HG03103 (cell line): ENCODE results near the gene MTMR3.
A peak's percentile ranks its signal among the peaks of the same experiment; 100 is the strongest.
"Not testable (repeated sequence)": the region's sequence is repeated elsewhere in the genome, so short reads cannot be mapped to it uniquely, and the experiment has no call there.

Experiments
- ATAC-seq: cut with Tn5 transposase; IDR thresholded peaks from one replicate; pipeline ENCODE4 v1.9.1; 2021; ENCODE audit warnings: low read depth; ENCODE audit not compliant: unreplicated experiment

Gene MTMR3

GRCh38 chr22:29883045-29883774 is at the start of gene MTMR3:
Gene MTMR3 (plus strand): TSS chr22:29883174. CDS start chr22:29971060, 87,886 bp downstream.
- peak; percentile 64 for ATAC-seq

DNA sequence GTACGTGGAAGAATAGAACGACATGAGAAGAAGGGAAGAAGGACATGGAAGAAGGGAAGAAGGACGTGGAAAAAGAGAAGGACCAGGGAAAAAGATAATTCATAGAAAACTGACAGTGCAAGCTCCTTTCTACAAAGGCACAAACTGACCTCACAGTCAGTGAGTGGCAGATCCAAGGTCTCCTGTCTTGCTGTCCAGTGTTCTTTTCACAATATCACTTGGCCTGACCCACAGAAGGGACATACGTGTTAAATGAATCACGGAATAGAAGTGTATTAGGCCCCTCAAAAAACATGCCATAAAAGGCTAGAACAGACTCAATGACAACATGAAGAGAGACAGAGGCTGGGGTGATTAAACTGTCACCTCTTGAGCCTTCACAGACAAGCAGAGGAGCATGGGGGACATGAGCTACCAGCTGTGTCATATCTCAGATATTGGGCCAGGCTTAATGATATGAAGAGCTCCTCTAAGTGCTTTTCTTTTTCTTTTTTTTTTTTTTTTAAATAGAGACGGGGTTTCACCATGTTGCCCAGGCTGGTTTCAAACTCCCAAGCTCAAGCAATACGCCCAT is 49.5 kb upstream of the MTMR3 start:
- no peak for ATAC-seq

DNA sequence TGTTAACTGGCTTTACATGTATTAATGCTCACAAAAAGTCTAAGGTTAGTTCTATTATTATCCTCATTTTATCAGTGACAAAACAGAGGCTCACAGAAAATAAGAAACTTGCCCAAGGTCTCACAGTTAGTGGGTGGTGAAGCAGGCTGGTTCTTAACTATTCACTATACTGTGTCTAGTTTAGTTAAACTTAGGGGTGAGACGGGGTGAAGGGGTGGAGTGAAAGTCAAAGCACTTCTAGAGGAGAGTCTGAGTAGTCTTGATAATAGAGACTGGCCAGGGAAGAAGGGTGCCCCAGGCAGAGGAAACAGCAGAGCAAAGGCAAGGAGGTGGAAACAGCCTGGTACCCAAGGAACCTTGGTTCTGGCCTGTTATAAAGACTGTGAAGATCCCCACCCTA is 48.9 kb upstream of the MTMR3 start:
- ATAC-seq, result no peak

GRCh38 chr22:29836791-29837370 is 46.1 kb upstream of the MTMR3 start:
- ATAC-seq, result not testable (repeated sequence)

GRCh38 chr22:29837741-29838598 is 45.0 kb upstream of the MTMR3 start, which contains the start of gene ASCC2:
Gene ASCC2 (minus strand): TSS chr22:29838274. CDS start chr22:29832325, 5,949 bp downstream.
- peak; percentile 93 for ATAC-seq

- no peak for ATAC-seq
Observed at GRCh38 chr22:29838599-29838956, 44.4 kb upstream of the MTMR3 start.

DNA sequence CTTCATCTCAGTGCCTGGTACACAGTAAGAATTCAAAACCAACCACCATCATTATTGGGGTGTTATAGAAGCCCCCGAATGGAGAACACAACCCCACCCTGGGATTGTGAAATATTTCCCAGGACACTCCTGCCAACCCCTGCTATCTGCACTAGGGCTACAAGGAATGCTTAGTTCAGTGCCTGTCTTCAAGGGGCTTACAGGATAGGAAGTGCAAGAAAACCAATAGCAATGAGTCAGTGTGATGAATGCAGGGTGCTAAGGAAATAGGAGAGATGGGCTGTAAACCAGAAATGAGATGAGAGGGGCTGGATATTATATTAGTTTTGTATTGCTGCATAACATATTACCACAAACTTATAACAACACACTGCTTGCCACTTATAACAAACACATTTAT is 43.9 kb upstream of the MTMR3 start:
- no peak for ATAC-seq

DNA sequence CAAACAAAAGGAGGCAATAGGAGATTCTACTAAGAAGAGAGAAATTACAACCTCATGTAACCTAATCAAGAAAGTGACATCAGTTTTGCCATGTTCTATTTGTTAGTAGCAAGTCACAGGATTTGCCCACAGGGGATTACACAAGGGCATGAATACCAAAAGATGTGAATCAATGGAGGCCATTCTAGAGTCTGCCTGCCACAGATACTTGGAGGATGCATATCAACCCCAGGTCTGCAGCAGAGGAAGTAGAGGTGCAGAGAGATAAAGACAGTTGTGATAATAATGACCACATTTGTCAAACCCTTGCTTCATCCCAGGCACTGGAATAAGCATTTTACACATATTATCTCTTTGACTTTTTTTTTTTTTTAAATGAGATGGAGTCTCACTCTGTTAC is 42.5 kb upstream of the MTMR3 start:
- ATAC-seq, result no peak

- no peak for ATAC-seq
Observed at GRCh38 chr22:29842172-29842571, 40.8 kb upstream of the MTMR3 start.

DNA sequence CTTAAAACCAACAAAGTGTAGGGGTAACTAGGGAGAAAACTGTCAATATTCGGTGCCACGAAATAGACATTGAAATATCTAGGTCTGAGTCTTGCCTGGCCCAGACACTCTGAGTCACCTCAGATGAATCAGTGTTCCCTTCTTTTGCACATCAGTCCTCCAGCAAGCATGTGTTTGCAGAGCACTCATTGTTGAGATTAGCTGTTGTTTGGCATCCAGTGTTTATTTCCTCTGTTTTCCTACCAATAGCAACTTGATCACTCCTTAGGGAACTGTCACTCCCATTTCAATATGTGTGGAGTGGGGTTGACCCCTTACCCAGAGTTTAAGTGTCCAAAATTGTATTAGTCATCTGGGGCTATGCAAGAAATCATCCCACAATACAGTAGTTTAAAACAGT is 40.2 kb upstream of the MTMR3 start:
- ATAC-seq, result no peak

GRCh38 chr22:29846290-29846689 is 36.7 kb upstream of the MTMR3 start:
- ATAC-seq, result no peak

GRCh38 chr22:29848111-29848510 is 34.9 kb upstream of the MTMR3 start:
- no peak for ATAC-seq

DNA sequence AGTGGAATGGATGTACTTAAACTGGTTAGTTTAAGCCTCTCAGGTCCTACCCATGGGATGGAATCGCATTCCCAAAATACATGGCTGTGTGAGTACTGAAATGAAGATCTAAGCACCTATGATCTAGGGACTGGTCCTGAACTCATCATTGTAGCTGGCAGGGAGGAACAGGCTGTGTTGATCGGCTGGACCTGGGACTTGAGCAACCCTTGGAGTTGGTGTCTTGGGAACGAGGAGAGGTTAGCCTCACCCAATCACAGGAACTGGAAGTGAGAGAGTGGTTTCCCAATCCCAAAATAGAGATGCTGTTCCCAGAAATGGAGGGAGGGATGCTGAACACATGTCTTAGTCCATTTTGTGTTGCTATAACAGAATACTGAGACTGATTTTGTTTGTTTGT is 28.5 kb upstream of the MTMR3 start:
- ATAC-seq, result no peak

GRCh38 chr22:29855611-29856181 is 27.3 kb upstream of the MTMR3 start:
- no peak for ATAC-seq

- ATAC-seq, result no peak
Observed at GRCh38 chr22:29856496-29856895, 26.5 kb upstream of the MTMR3 start.

DNA sequence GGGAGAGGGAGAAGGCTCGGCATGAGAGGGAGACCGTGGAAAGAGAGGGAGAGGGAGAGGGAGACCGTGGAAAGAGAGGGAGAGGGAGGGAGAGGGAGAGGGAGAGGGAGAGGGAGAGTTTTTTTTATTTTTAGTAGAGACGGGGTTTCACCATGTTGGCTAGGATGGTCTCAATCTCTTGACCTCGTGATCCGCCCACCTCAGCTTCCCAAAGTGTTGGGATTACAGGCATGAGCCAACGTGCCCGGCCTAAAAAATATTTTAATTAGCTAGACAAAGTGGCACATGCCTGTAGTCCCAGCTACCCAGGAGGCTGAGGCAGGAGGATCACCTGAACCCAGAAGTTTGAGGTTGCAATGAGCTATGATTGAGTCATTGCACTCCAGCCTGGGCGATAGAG is 23.9 kb upstream of the MTMR3 start:
- ATAC-seq, result not testable (repeated sequence)

DNA sequence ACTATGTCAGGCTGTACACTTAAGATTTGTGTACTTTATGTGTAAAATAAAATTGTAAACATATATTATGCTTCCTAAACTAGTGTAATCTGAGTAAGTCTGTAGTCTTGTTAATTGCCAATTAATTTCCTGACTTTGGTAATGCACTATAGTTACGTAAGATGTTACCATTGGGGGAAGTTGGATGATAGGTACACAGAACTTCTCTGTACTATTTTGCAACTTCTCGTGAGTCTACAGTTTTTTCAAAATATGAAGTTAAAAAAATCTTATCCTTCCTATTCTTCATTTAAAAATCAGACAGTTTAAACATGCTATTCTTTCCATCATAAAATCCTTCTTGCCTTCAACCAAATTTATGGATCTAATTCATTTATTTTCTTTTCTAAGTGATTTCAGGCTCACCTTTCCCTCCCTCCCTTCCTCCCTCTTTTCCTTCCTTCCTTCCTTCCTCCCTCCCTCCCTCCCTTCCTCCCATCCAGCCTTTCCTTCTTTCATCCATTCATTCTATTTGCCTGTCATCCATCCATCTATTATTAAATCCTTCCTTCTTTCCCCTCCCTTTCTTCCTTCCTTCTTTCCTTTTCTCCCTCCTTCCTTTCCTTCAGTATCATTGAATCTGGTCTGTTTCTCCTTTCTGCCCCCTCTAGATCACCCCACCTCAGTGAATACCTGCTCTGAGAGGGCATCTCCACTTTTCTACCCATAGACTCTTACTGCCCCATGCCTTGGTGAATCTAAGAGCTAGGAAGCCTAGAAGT is 22.8 kb upstream of the MTMR3 start:
- ATAC-seq, result no peak

- ATAC-seq, result no peak
Observed at GRCh38 chr22:29861672-29862297, 21.2 kb upstream of the MTMR3 start.

GRCh38 chr22:29865572-29865971 is 17.4 kb upstream of the MTMR3 start:
- ATAC-seq, result not testable (repeated sequence)

DNA sequence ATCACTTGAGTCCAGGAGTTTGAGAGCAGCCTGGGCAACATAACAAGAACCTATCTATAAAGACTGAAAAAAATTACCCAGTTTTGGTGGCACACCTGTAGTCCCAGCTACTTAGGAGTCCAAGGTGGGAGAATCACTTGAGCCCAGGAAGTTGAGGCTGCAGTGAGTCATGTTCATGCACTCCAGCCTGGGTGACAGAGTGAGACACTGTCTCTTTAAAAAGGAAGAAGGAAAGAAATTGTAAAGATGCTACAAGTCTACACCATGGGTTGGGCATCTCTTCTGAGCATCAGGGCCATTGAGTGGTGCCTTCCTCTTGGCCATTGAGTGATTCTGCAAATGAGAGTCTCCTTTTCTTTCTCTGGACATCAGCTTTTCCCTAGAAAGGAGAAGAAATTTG is 15.7 kb upstream of the MTMR3 start:
- no peak for ATAC-seq
